H1 (cell line): ENCODE results near the gene SUMF2. TPM values are rescaled to one million over a fixed set of nuclear protein-coding genes. Genes with fewer than 3 reads are reported as not detected.
"Not testable (repeated sequence)": the region's sequence is repeated elsewhere in the genome, so short reads cannot be mapped to it uniquely, and the experiment has no call there.

Experiments
- CTCF ChIA-PET: fragments of 300-600 bp; sonication (Branson Sonifier 250); formaldehyde crosslinking; loops from one replicate; lab custom pipeline; 2021; ENCODE audit not compliant: partially characterized antibody; lab: Charles Lee
- POLR2A ChIA-PET: fragments of 300-600 bp; sonication (Branson Sonifier 250); formaldehyde crosslinking; loops from one replicate; lab custom pipeline; 2021; ENCODE audit warnings: inconsistent platforms; ENCODE audit not compliant: partially characterized antibody; lab: Charles Lee
- DNase-seq, 2 experiments: peaks; one replicate each; pipeline versions ENCODE4 v3.0.0 to v3.0.0-alpha.2; 2010 to 2022; ENCODE audit warnings: low spot score in 2 of 2, low read depth in 1 of 2, mixed read lengths in 1 of 2
- FAIRE-seq: peaks from 2 replicates; lab custom pipeline; 2011; peaks lifted over from hg19 to GRCh38; lab: Jason Lieb, UNC
- H2AFZ ChIP-seq: 2 replicates; pipeline ENCODE4 v1.8.1; 2012; ENCODE audit warnings: low read length, inconsistent platforms
- H2AK5ac ChIP-seq: 2 replicates; pipeline ENCODE4 v1.6.1; 2013; ENCODE audit warnings: low read depth, low read length
- H2BK120ac ChIP-seq: replicated peaks from 2 replicates; pipeline ENCODE3; 2013; ENCODE audit warnings: low read depth, low read length, inconsistent platforms
- H2BK12ac ChIP-seq: 2 replicates; pipeline ENCODE4 v1.6.1; 2013; ENCODE audit warnings: low read depth, low read length
- H2BK15ac ChIP-seq: 2 replicates; pipeline ENCODE4 v1.6.1; 2013; ENCODE audit warnings: low read length
- H2BK20ac ChIP-seq: 2 replicates; pipeline ENCODE4 v1.6.1; 2013; ENCODE audit warnings: low read length
- H2BK5ac ChIP-seq: 2 replicates; pipeline ENCODE4 v1.6.1; 2013; ENCODE audit warnings: low read depth, low read length
- H3K14ac ChIP-seq: 2 replicates; pipeline ENCODE4 v1.6.1; 2013; ENCODE audit warnings: inconsistent platforms; ENCODE audit not compliant: insufficient read length
- H3K18ac ChIP-seq: 2 replicates; pipeline ENCODE4 v1.6.1; 2013; ENCODE audit warnings: low read length; ENCODE audit errors: extremely low read depth
- H3K23ac ChIP-seq: 2 replicates; pipeline ENCODE4 v1.6.1; 2013; ENCODE audit warnings: inconsistent platforms; ENCODE audit not compliant: insufficient read length
- H3K23me2 ChIP-seq: 2 replicates; pipeline ENCODE4 v1.6.1; 2013; ENCODE audit warnings: low read depth, low read length
- H3K27ac ChIP-seq: 2 replicates; pipeline ENCODE4 v1.6.1; 2011; ENCODE audit warnings: low read depth, low read length, inconsistent platforms
- H3K27me3 ChIP-seq, 4 experiments: replicated peaks in 1 of 4; 1 replicate in 1 of 4; 2 replicates in 3 of 4; pipeline versions ENCODE4 v1.6.1 to v1.8.1; 2011 to 2013; ENCODE audit warnings: low read length in 3 of 4, mild to moderate bottlenecking in 3 of 4, inconsistent platforms in 2 of 4, mixed read lengths in 2 of 4, moderate library complexity in 1 of 4; ENCODE audit not compliant: control insufficient read depth in 3 of 4, insufficient read depth in 3 of 4; ENCODE audit errors: extremely low read depth in 1 of 4
- H3K36me3 ChIP-seq, 4 experiments: 2 replicates each; pipeline versions ENCODE4 v1.6.1 to v1.8.1; 2011 to 2013; ENCODE audit warnings: mild to moderate bottlenecking in 4 of 4, low read length in 3 of 4, moderate library complexity in 2 of 4, control low read depth in 1 of 4, inconsistent platforms in 1 of 4; ENCODE audit not compliant: insufficient read depth in 4 of 4, control insufficient read depth in 2 of 4
- H3K4ac ChIP-seq: replicated peaks from 2 replicates; pipeline ENCODE3; 2013; ENCODE audit warnings: low read length, low read depth, mixed read lengths, inconsistent platforms; ENCODE audit not compliant: insufficient read length
- H3K4me1 ChIP-seq, 4 experiments: replicated peaks in 1 of 4; 1 replicate in 1 of 4; 2 replicates in 3 of 4; pipeline versions ENCODE4 v1.6.1 to v1.8.1; 2011 to 2013; ENCODE audit warnings: low read length in 3 of 4, inconsistent platforms in 2 of 4, mixed read lengths in 1 of 4; ENCODE audit not compliant: insufficient read depth in 4 of 4, control insufficient read depth in 3 of 4
- H3K4me2 ChIP-seq, 2 experiments: 2 replicates each; pipeline versions ENCODE4 v1.6.1 to v1.8.1; 2011 to 2013; ENCODE audit warnings: low read depth in 2 of 2, low read length in 2 of 2, control low read depth in 1 of 2, inconsistent platforms in 1 of 2, mild to moderate bottlenecking in 1 of 2; ENCODE audit not compliant: insufficient read depth in 1 of 2
- H3K4me3 ChIP-seq, 4 experiments: fragments of 200-600, 300-600 bp in 1 of 4; sonication (generic), shearing (Covaris generic), sonication (Bioruptor Twin) in 1 of 4; 2 replicates each; pipeline versions ENCODE4 v1.5.1 to v1.8.1; 2011 to 2016; ENCODE audit warnings: low read length in 4 of 4, low read depth in 3 of 4, control low read depth in 2 of 4, inconsistent platforms in 2 of 4, mild to moderate bottlenecking in 2 of 4, mixed read lengths in 1 of 4, moderate library complexity in 1 of 4; ENCODE audit not compliant: insufficient read depth in 2 of 4; ENCODE audit errors: extremely low read depth in 1 of 4
- H3K56ac ChIP-seq: replicated peaks from 2 replicates; pipeline ENCODE3; 2013; ENCODE audit warnings: low read depth, mild to moderate bottlenecking, mixed read lengths, low read length, inconsistent platforms; ENCODE audit not compliant: insufficient read length
- H3K79me1 ChIP-seq: 2 replicates; pipeline ENCODE4 v1.6.1; 2013; ENCODE audit warnings: low read depth, low read length, control low read depth
- H3K79me2 ChIP-seq, 2 experiments: 2 replicates each; pipeline versions ENCODE4 v1.6.1 to v1.8.1; 2012 to 2013; ENCODE audit warnings: low read length in 2 of 2, mild to moderate bottlenecking in 2 of 2, inconsistent platforms in 1 of 2; ENCODE audit not compliant: insufficient read depth in 2 of 2, control insufficient read depth in 1 of 2
- H3K9ac ChIP-seq, 4 experiments: replicated peaks in 1 of 4; 1 replicate in 1 of 4; 2 replicates in 3 of 4; pipeline versions ENCODE4 v1.6.1 to v1.8.1; 2011 to 2013; ENCODE audit warnings: low read depth in 3 of 4, low read length in 3 of 4, control low read depth in 2 of 4, mild to moderate bottlenecking in 2 of 4, moderate library complexity in 2 of 4, inconsistent platforms in 1 of 4; ENCODE audit errors: extremely low read depth in 1 of 4
- H3K9me3 ChIP-seq, 2 experiments: 2 replicates each; pipeline versions ENCODE4 v1.6.1 to v1.8.1; 2012 to 2013; ENCODE audit warnings: mild to moderate bottlenecking in 2 of 2, moderate library complexity in 2 of 2, control low read depth in 1 of 2, inconsistent platforms in 1 of 2, low read depth in 1 of 2, low read length in 1 of 2, mixed read lengths in 1 of 2; ENCODE audit not compliant: insufficient read depth in 2 of 2
- H4K20me1 ChIP-seq, 2 experiments: replicated peaks in 1 of 2; 2 replicates each; pipeline versions ENCODE3 to v1.8.1; 2011 to 2013; ENCODE audit warnings: inconsistent platforms in 2 of 2, low read length in 2 of 2, mild to moderate bottlenecking in 1 of 2; ENCODE audit not compliant: insufficient read depth in 2 of 2, control insufficient read depth in 1 of 2
- H4K5ac ChIP-seq: 2 replicates; pipeline ENCODE4 v1.6.1; 2013; ENCODE audit warnings: low read length, low read depth, mixed read lengths, inconsistent platforms; ENCODE audit not compliant: insufficient read length
- H4K8ac ChIP-seq: 2 replicates; pipeline ENCODE4 v1.8.0; 2013; ENCODE audit warnings: mild to moderate bottlenecking, moderate library complexity, low read length, inconsistent platforms; ENCODE audit not compliant: insufficient read depth; ENCODE audit errors: extremely low read depth
- H4K91ac ChIP-seq: replicated peaks from 2 replicates; pipeline ENCODE3; 2013; ENCODE audit warnings: low read length, mixed read lengths, inconsistent platforms; ENCODE audit not compliant: insufficient read length
- WGBS, 2 experiments: shearing (Covaris generic) in 1 of 2; methylation state at CpG; one replicate each; pipeline versions ENCODE4 v1.1.6 to v1.1.7; 2013 to 2015; ENCODE audit warnings: low lambda C conversion rate in 2 of 2, mixed read lengths in 2 of 2, inconsistent platforms in 1 of 2, low coverage in 1 of 2, missing lambda C conversion rate in 1 of 2; ENCODE audit not compliant: insufficient replicate concordance in 2 of 2, insufficient coverage in 1 of 2, insufficient read length in 1 of 2; ENCODE audit errors: extremely low coverage in 1 of 2, missing lambda C conversion rate in 1 of 2; 5-methylcytosine and 5-hydroxymethylcytosine counted together
- polyA plus RNA-seq, 7 experiments: library from polyadenylated mRNA; depleted of rRNA in 3 of 7; stranded (reverse) in 5 of 7; unstranded in 2 of 7; fragments of >200 nt in 5 of 7; fragments of 200-250 nt in 2 of 7; gene quantifications; 1 replicate in 5 of 7; 2 replicates in 1 of 7; 4 replicates in 1 of 7; pipeline versions ENCODE4 v1.2.1 to v1.2.3, GENCODE V29; 2011 to 2013; ENCODE audit warnings: missing spikeins in 2 of 7, mixed read lengths in 2 of 7
- total RNA-seq: library from RNA; stranded (reverse); fragmentation: NEBNext Ultra II Directional; extraction: Animal tissue kit (Norgen Biotek cat#: 25700); gene quantifications from 2 replicates; pipeline ENCODE4 v1.2.1, GENCODE V29; 2021

The SUMF2 gene
- total and polyA plus RNA-seq, 2 of the 8 experiments (the other 6 are each of a cell fraction or from before 2014, with no cell fraction given), result 39.8 to 59.2 TPM

DNA sequence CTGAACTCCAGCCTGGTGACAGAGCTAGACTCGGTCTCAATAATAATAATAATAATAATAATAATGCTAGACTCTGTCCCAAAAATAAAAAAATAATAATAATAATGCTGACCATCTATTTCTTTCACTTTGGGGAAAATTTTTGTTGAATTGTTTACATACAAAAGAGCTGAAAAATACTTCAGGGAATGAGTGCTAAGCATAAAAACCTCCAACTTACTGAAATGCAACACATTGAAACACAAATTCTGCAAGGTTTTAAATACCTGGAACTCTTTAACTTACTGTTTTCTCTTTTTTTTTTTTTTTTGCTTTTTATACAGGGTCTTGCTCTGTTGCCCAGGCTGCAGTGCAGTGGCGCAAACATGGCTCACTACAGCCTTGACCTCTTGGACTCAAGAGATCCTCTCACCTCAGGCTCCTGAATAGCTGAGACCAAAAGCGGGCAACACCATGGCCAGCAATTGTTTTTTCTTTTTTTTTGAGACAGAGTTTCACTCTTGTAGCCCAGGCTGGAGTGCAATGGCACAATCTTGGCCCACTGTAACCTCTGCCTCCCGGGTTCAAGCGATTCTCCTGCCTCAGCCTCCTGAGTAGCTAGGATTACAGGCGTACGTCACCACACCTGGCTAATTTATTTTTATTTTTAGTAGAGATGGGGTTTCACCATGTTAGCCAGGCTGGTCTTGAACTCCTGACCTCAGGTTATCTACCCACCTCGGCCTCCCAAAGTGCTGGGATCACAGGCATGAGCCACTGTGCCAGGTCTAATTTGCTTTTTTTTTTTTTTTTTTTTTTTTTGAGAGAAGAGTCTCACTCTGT lies 34.3 kb downstream of the SUMF2 start:
- H4K91ac ChIP-seq, H4K20me1 ChIP-seq, H2AK5ac ChIP-seq, H3K4me1 ChIP-seq, H3K27ac ChIP-seq, H4K8ac ChIP-seq, H3K4me2 ChIP-seq, H3K9me3 ChIP-seq, FAIRE-seq, H3K79me2 ChIP-seq, H2AFZ ChIP-seq, H3K23me2 ChIP-seq, H3K4me3 ChIP-seq, H3K9ac ChIP-seq, H3K4ac ChIP-seq, H2BK5ac ChIP-seq, H4K5ac ChIP-seq, H2BK15ac ChIP-seq, H3K18ac ChIP-seq, DNase-seq, H3K56ac ChIP-seq, H2BK12ac ChIP-seq, H2BK20ac ChIP-seq, H3K14ac ChIP-seq, H3K23ac ChIP-seq, H3K79me1 ChIP-seq, H2BK120ac ChIP-seq, H3K27me3 ChIP-seq: not testable (repeated sequence)
- CTCF ChIA-PET, result interaction anchor here (0.6 kb wide), 3 partner anchors 10 to 583 kb away, joined by 3 to 4 read pairs (median 3); no protein-coding TSS in a partner anchor
- peaks cover 0 to 24% (median 9%) of the 10 kb centered on the region in 4 experiments; a peak in 5 of 8 replicates for H3K36me3 ChIP-seq
- POLR2A ChIA-PET, result interaction anchor here (1.4 kb wide), 1 partner anchor 9 kb away, joined by 4 read pairs; no protein-coding TSS in a partner anchor
- WGBS, 2 experiments, result 82% methylated on average over 8 of the region's 8 CpGs; no CpG with 5 or more reads in 1 of the 2 experiments
